Stimulated activated memory B cell treated with anti-CD40 and anti-IgM and Interleukin-4, amounts not matched to agents 10 μg/mL and 1 μg/mL and 100 μg/mL, for 72 hours (primary cell): ENCODE results near the gene BCAS1.

Source experiments
- ATAC-seq: fragments of 150-1000 bp; cut with Tn5 transposase; 2 replicates; pipeline ENCODE4 v1.10.0; 2021
- H3K27ac Mint-ChIP-seq: one replicate; pipeline ENCODE4 v1.8.0; 2022; ENCODE audit warnings: mild to moderate bottlenecking, mixed read lengths
- H3K27me3 Mint-ChIP-seq: one replicate; pipeline ENCODE4 v1.8.0; 2022; ENCODE audit warnings: mixed read lengths
- H3K36me3 Mint-ChIP-seq: one replicate; pipeline ENCODE4 v1.8.0; 2022; ENCODE audit warnings: mixed read lengths
- H3K4me1 Mint-ChIP-seq: one replicate; pipeline ENCODE4 v1.8.0; 2022; ENCODE audit warnings: mixed read lengths
- H3K4me3 Mint-ChIP-seq: one replicate; pipeline ENCODE4 v1.8.0; 2022; ENCODE audit warnings: mild to moderate bottlenecking, moderate library complexity, mixed read lengths
- H3K9me3 Mint-ChIP-seq: one replicate; pipeline ENCODE4 v1.8.0; 2022; ENCODE audit warnings: mixed read lengths

The BCAS1 gene

DNA sequence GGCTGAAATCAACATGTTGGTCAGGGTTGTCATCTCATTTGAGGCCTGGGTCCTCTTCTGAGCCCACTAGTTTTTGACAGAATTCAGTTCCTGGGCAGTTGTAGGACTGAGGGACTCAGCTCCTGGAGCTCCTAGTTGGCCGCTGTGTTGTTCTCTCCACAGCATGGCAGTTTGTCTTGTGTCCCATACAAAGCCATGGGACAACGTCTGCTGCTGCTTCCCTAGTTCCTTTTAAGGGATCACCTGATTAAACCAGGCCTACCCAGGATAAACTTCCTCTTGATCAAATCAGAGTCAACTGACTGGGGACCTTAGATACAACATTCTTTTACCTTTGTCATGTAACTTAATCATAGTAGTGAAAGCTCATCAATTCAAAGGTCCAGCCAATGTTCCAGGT, 141.0 kb downstream of the BCAS1 start:
- Mint-ChIP-seq H3K36me3 (no peaks in the 10 kb centered on the region), H3K4me1 (peaks cover 81% of the 10 kb centered on the region), H3K4me3 (no peak overlapping the region), H3K9me3 (peaks cover 4% of the 10 kb centered on the region), H3K27ac (peak overlapping the region; percentile 96), H3K27me3 (no peaks in the 10 kb centered on the region)
- ATAC-seq = no peak

DNA sequence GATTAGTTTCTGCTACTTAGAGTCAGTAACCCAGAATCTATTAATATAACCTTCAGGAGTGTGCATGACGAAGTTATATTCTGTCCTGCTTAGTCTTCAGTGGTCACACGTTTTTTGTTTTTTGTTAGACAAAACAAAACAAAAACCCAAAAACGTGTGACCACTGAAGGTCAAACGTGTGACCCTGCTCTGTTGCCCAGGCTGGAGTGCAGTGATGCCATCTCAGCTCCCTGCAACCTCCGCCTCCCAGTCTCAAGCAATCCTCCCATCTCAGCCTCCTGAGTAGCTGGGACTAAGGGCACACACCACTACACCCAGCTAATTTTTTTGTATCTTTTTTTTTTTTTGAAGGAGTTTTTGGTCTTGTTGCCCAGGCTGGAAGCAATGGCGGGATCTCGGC, 142.4 kb downstream of the BCAS1 start:
- H3K27ac Mint-ChIP-seq = peak overlapping the region; percentile 96
- H3K27me3 Mint-ChIP-seq = no peaks in the 10 kb centered on the region
- no peak for ATAC-seq
- peaks cover 82% of the 10 kb centered on the region for H3K4me1 Mint-ChIP-seq
- peak overlapping the region; percentile 14 for H3K4me3 Mint-ChIP-seq
- no peaks in the 10 kb centered on the region for H3K36me3 Mint-ChIP-seq
- no peaks in the 10 kb centered on the region for H3K9me3 Mint-ChIP-seq

DNA sequence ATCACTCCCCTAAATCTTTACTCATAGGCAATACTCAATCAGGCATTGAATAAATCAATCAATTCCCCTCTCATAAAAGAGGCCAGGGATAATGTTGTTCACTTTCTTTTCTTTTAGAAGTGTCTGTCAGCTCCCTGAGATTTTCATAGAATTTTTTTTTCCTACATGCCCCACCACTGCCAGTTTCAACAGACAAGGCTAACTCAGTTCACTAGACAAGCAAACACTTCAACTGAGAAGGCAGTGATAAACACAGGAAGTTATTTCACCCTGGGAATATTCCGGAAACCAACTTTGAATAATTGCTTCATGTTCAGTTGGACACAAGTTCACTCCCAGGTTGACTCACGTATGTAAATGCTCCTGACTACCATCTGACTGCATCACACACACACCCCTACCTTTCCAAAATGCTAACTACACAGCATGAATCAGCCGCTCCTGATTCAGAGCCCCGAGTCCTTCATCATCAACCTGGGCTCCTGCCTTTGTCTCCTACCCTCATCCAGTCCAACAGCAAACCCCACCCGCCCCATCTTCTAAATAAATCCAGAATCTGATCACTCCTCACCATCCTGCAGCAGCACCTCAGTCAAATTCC, 143.9 kb downstream of the BCAS1 start:
- no peaks in the 10 kb centered on the region for H3K36me3 Mint-ChIP-seq
- ATAC-seq = peak; percentile 91
- peak overlapping the region; percentile 96 for H3K27ac Mint-ChIP-seq
- peaks cover 2% of the 10 kb centered on the region for H3K9me3 Mint-ChIP-seq
- H3K4me3 Mint-ChIP-seq = peak overlapping the region; percentile 47
- no peaks in the 10 kb centered on the region for H3K27me3 Mint-ChIP-seq
- H3K4me1 Mint-ChIP-seq = peaks cover 85% of the 10 kb centered on the region

GRCh38 chr20:53925651-53926401, 144.6 kb downstream of the BCAS1 start:
- ATAC-seq = peak; percentile 3
- Mint-ChIP-seq H3K4me3 (peak overlapping the region; percentile 67), H3K36me3 (no peaks in the 10 kb centered on the region), H3K4me1 (peaks cover 85% of the 10 kb centered on the region), H3K27ac (peak overlapping the region; percentile 96), H3K27me3 (no peaks in the 10 kb centered on the region), H3K9me3 (peaks cover 3% of the 10 kb centered on the region)

DNA sequence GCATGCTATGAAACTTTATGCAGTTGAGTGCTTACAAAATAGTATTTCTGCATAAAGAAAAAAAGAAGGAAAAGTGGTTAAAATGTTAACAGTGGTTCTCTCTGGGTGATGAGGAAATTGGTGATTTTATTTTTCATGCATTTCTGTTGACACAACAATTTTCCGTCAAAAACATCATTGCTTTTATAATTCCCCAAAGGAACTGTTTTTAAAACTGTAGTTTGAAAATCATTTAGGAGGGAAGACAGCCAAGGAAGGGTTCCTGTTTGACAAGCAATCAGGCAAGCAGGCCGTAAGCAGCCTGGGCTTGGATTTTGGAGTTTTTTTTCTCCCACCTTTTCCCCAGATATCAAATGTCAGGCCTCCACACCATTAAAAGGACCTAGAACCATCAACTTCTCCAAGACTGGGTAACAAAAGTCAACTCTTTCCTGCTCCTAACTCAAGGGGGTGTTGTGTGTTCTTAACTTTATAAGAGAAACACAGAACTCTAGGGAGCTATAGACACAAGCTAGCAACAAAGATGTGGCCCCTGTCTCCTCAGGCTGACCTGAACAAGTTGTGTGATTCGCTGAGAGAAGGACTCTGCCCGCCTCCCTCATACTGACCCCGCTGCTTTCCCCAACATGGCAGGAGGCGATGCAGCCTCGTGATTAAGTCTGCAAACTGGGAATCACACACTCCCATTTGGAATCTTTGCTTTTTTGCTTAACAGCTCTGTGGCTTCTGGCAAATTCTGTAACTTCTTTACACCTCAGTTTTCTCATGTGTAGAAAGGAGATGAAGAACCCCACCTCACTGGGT, 146.6 kb downstream of the BCAS1 start:
- H3K9me3 Mint-ChIP-seq = peaks cover 6% of the 10 kb centered on the region
- no peak for ATAC-seq
- peak overlapping the region; percentile 69 for H3K27ac Mint-ChIP-seq
- H3K36me3 Mint-ChIP-seq = peaks cover 5% of the 10 kb centered on the region
- peaks cover 72% of the 10 kb centered on the region for H3K4me1 Mint-ChIP-seq
- no peak overlapping the region for H3K4me3 Mint-ChIP-seq
- H3K27me3 Mint-ChIP-seq = no peaks in the 10 kb centered on the region

- Mint-ChIP-seq H3K9me3 (peaks cover 6% of the 10 kb centered on the region), H3K27ac (peak overlapping the region; percentile 69), H3K36me3 (peaks cover 5% of the 10 kb centered on the region), H3K27me3 (no peaks in the 10 kb centered on the region), H3K4me3 (peak overlapping the region; percentile 43), H3K4me1 (peaks cover 70% of the 10 kb centered on the region)
- ATAC-seq = peak; percentile 77
Measured at GRCh38 chr20:53922901-53923314, 147.5 kb downstream of the BCAS1 start.

DNA sequence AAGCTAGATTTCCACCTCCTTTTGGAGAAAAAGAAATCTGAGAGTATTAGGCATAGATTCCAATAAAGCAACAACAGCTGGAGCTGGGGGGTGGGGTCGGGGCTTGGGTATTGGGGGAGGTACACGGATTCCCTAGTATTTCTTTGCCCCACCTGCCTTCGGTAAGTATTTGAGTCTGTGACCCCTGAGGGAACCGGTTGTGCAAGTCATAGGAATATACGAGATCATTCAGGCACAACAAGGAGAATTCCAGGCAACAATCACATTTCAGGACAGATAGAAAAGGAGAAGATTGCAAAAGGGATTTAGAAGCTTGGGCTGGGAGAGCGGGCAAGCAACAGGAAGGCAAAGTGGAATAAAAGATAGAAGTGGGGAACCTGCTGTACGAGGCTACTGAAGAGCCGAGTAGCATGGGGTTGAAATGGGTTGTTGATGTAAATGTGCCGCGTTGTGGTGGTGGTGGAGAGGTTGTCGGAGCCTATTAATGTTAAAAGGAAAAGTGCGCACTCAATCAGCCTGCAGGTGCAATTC, 148.9 kb downstream of the BCAS1 start:
- Mint-ChIP-seq H3K9me3 (peaks cover 6% of the 10 kb centered on the region), H3K4me1 (peaks cover 70% of the 10 kb centered on the region), H3K36me3 (peaks cover 5% of the 10 kb centered on the region), H3K27me3 (no peaks in the 10 kb centered on the region), H3K27ac (peak overlapping the region; percentile 69), H3K4me3 (no peak overlapping the region)
- no peak for ATAC-seq

DNA sequence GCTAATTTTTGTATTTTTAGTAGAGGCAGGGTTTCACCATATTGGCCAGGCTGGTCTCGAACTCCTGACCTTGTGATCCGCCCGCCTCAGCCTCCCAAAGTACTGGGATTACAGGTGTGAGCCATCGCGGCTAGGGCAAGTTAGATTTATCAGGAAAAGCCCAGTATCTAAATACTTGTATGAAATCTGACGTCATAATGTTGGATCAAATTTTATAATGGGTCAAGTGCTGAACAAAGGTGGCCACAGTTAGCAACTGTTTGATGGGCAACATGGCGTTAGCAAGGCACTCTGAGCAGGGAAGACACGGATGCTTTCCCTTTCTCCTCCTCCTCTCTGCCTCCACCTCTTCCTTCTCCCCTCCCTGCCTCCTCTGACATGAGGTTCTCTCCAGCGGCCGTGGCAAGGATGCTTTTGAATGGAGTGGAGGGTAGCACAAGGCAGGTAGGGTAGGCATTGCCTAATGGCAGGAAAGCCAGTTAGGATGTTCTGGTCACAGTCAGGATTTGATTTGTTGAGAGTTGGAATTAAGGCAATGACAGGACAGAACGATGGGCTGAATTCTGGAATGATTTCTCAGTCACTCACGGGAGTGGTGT, 149.6 kb downstream of the BCAS1 start:
- H3K4me1 Mint-ChIP-seq = peaks cover 69% of the 10 kb centered on the region
- peaks cover 5% of the 10 kb centered on the region for H3K36me3 Mint-ChIP-seq
- H3K9me3 Mint-ChIP-seq = peaks cover 6% of the 10 kb centered on the region
- ATAC-seq = no peak
- H3K27ac Mint-ChIP-seq = peak overlapping the region; percentile 69
- H3K27me3 Mint-ChIP-seq = no peaks in the 10 kb centered on the region
- no peak overlapping the region for H3K4me3 Mint-ChIP-seq

DNA sequence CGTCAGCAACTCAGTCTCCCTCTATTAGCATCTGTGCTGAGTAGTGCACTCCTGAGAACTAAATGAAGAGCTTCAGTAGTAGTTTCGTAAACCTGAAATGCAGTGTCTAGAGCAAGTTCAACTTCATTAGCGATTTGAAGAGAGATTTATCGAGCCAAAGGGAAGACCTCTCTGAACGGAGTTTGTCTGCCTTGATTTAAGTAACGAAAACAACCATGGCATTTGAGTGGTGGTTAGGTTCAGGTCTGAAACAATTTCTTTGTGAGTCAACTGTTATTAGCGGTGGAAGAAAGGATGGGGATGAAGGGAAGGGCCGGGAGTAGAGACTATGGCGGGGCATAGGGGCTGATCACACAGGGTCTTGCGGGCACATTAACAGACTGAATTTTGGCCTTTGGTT, 150.5 kb downstream of the BCAS1 start:
- Mint-ChIP-seq H3K4me1 (peaks cover 74% of the 10 kb centered on the region), H3K36me3 (peaks cover 5% of the 10 kb centered on the region), H3K9me3 (peaks cover 6% of the 10 kb centered on the region), H3K27me3 (no peaks in the 10 kb centered on the region), H3K4me3 (no peak overlapping the region), H3K27ac (peak overlapping the region; percentile 69)
- ATAC-seq = no peak

GRCh38 chr20:53918949-53919361, 151.4 kb downstream of the BCAS1 start:
- no peak overlapping the region for H3K4me3 Mint-ChIP-seq
- peaks cover 6% of the 10 kb centered on the region for H3K9me3 Mint-ChIP-seq
- no peak overlapping the region for H3K27ac Mint-ChIP-seq
- H3K36me3 Mint-ChIP-seq = peaks cover 5% of the 10 kb centered on the region
- no peak for ATAC-seq
- H3K4me1 Mint-ChIP-seq = peaks cover 78% of the 10 kb centered on the region
- H3K27me3 Mint-ChIP-seq = no peaks in the 10 kb centered on the region

DNA sequence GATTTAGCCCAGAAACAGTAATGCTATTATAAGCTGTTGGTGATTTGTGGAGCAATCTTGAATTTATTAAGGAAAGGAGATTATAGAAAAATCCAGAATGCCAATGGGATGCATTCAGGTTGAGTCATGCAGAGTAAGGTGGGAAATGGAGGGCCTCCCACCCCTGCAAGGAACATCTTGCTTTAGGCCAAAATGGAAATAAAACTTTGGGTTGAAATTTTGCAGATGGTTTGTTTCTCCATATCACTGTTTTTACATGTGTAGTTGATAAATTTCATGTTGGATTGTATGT, 152.4 kb downstream of the BCAS1 start:
- H3K36me3 Mint-ChIP-seq = peaks cover 5% of the 10 kb centered on the region
- peak overlapping the region; percentile 91 for H3K27ac Mint-ChIP-seq
- no peak overlapping the region for H3K4me3 Mint-ChIP-seq
- no peak for ATAC-seq
- H3K9me3 Mint-ChIP-seq = peaks cover 6% of the 10 kb centered on the region
- no peaks in the 10 kb centered on the region for H3K27me3 Mint-ChIP-seq
- peaks cover 76% of the 10 kb centered on the region for H3K4me1 Mint-ChIP-seq

GRCh38 chr20:53917145-53918019, 153.0 kb downstream of the BCAS1 start:
- peak; percentile 77 for ATAC-seq
- Mint-ChIP-seq H3K4me1 (peaks cover 73% of the 10 kb centered on the region), H3K27ac (peak overlapping the region; percentile 91), H3K4me3 (peak overlapping the region; percentile 21), H3K9me3 (peaks cover 6% of the 10 kb centered on the region), H3K27me3 (no peaks in the 10 kb centered on the region), H3K36me3 (peaks cover 5% of the 10 kb centered on the region)

- H3K9me3 Mint-ChIP-seq = peaks cover 3% of the 10 kb centered on the region
- H3K4me1 Mint-ChIP-seq = peaks cover 69% of the 10 kb centered on the region
- H3K4me3 Mint-ChIP-seq = peak overlapping the region; percentile 89
- ATAC-seq = peak; percentile 24
- H3K27me3 Mint-ChIP-seq = no peaks in the 10 kb centered on the region
- H3K27ac Mint-ChIP-seq = peak overlapping the region; percentile 91
- peaks cover 6% of the 10 kb centered on the region for H3K36me3 Mint-ChIP-seq
Measured at GRCh38 chr20:53916173-53916512, 154.3 kb downstream of the BCAS1 start.

DNA sequence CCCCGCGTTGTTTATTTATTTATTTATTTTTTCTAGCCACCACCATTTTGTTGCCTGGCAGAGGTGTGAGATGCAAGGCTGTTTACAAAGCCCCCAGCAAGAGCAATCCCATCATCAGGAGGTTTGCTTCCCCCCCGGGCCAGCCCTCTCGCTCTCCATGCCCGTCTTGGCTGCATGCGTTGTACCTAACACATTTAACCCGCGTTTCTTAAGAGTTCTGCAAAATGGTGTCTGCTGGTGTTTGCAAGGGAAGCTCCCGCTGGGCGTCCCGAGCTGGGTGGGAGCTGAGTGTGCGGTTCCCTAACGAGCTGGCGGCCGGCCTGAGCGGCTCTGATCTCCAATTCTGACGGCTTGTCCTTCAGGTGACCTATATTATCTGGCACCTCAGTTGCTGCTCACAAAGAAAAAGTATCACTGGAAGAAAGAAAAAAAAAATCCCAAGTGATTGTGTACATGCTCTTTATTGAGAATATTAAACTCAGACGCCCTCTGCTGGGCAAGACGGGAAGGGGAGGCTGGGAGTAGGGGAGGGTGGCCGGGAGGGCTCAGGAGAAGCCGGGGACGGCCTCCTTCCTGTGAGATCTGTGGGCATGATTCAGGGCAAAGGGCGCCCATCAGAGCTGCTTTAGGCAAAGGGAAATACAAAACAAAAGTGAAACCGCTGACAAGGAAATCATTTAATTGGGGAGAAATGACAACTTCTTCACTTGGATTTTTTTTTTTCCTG, 154.8 kb downstream of the BCAS1 start:
- Mint-ChIP-seq H3K4me3 (peak overlapping the region; percentile 89), H3K36me3 (peaks cover 12% of the 10 kb centered on the region), H3K27ac (peak overlapping the region; percentile 91), H3K27me3 (no peaks in the 10 kb centered on the region), H3K4me1 (peaks cover 70% of the 10 kb centered on the region), H3K9me3 (peaks cover 7% of the 10 kb centered on the region)
- ATAC-seq = peak; percentile 95
